RWPE2 (cell line): ENCODE results near the gene PRR14L.
A peak's percentile ranks its signal among the peaks of the same experiment; 100 is the strongest.

Source experiments
- ATAC-seq: fragments of 200-7000 bp; cut with Tn5 transposase; 3 replicates; pipeline ENCODE4 v1.9.1; 2021; ENCODE audit warnings: low read depth
- DNase-seq: peaks from one replicate; pipeline ENCODE4 v3.0.0-alpha.2; 2020; ENCODE audit warnings: low spot score
- H3K27ac ChIP-seq: fragments of 450-650 bp; 2 replicates; pipeline ENCODE4 v1.5.1; 2017; ENCODE audit warnings: mild to moderate bottlenecking; ENCODE audit not compliant: poor library complexity, severe bottlenecking
- H3K27me3 ChIP-seq: fragments of 250-450 bp; sonication (Bioruptor Pico); 2 replicates; pipeline ENCODE4 v1.5.1; 2021; ENCODE audit warnings: mild to moderate bottlenecking, moderate library complexity; ENCODE audit not compliant: insufficient read depth, poor library complexity, severe bottlenecking
- H3K36me3 ChIP-seq: fragments of 250-450 bp; sonication (Bioruptor Pico); 2 replicates; pipeline ENCODE4 v1.5.1; 2020; ENCODE audit warnings: low read depth, mild to moderate bottlenecking, moderate library complexity
- H3K4me1 ChIP-seq: fragments of 250-450 bp; sonication (Bioruptor Pico); 2 replicates; pipeline ENCODE4 v1.5.1; 2021; ENCODE audit warnings: mild to moderate bottlenecking, moderate library complexity; ENCODE audit not compliant: insufficient read depth, poor library complexity, severe bottlenecking
- H3K4me3 ChIP-seq: fragments of 250-450 bp; sonication (Bioruptor Pico); 2 replicates; pipeline ENCODE4 v1.5.1; 2021; ENCODE audit warnings: mild to moderate bottlenecking, moderate library complexity; ENCODE audit not compliant: severe bottlenecking
- H3K9me3 ChIP-seq: fragments of 250-450 bp; sonication (Bioruptor Pico); 2 replicates; pipeline ENCODE4 v1.5.1; 2021; ENCODE audit warnings: mild to moderate bottlenecking, moderate library complexity; ENCODE audit not compliant: severe bottlenecking
- CTCF ChIP-seq: fragments of 450-650 bp; IDR thresholded peaks from one replicate; pipeline ENCODE4 v1.5.1; 2017; ENCODE audit warnings: mild to moderate bottlenecking, moderate library complexity; ENCODE audit not compliant: poor library complexity, severe bottlenecking

Gene PRR14L

GRCh38 chr22:31659246-31659645 is 90.7 kb downstream of the PRR14L start:
- Histone ChIP-seq H3K9me3 (no peaks in the 10 kb centered on the region), H3K27ac (peak overlapping the region; percentile 93), H3K27me3 (no peaks in the 10 kb centered on the region), H3K36me3 (peaks cover 7% of the 10 kb centered on the region), H3K4me3 (no peak overlapping the region), H3K4me1 (peaks cover 23% of the 10 kb centered on the region)
- no peak for TF ChIP-seq CTCF
- ATAC-seq (peak; percentile 67), DNase-seq (no peak)

- TF ChIP-seq CTCF: no peak
- H3K27me3 ChIP-seq: no peaks in the 10 kb centered on the region
- ATAC-seq (no peak), DNase-seq (no peak)
- H3K4me1 ChIP-seq: peaks cover 54% of the 10 kb centered on the region
- peaks cover 21% of the 10 kb centered on the region for H3K36me3 ChIP-seq
- H3K9me3 ChIP-seq: no peaks in the 10 kb centered on the region
- H3K4me3 ChIP-seq: no peak overlapping the region
- peak overlapping the region; percentile 88 for H3K27ac ChIP-seq
These were observed 95.5 kb downstream of the PRR14L start for GRCh38 chr22:31654408-31654807.

GRCh38 chr22:31653944-31654343 is 96.0 kb downstream of the PRR14L start:
- Histone ChIP-seq H3K27me3 (no peaks in the 10 kb centered on the region), H3K4me3 (no peak overlapping the region), H3K9me3 (no peaks in the 10 kb centered on the region), H3K36me3 (peaks cover 25% of the 10 kb centered on the region), H3K4me1 (peaks cover 54% of the 10 kb centered on the region), H3K27ac (peak overlapping the region; percentile 88)
- ATAC-seq (no peak), DNase-seq (no peak)
- TF ChIP-seq CTCF: no peak

- peak overlapping the region; percentile 88 for H3K27ac ChIP-seq
- peaks cover 28% of the 10 kb centered on the region for H3K36me3 ChIP-seq
- H3K4me1 ChIP-seq: peaks cover 59% of the 10 kb centered on the region
- no peak for TF ChIP-seq CTCF
- peak; percentile 78 for ATAC-seq
- DNase-seq: no peak
- H3K4me3 ChIP-seq: no peak overlapping the region
- no peaks in the 10 kb centered on the region for H3K9me3 ChIP-seq
- H3K27me3 ChIP-seq: no peaks in the 10 kb centered on the region
These were observed 96.8 kb downstream of the PRR14L start for GRCh38 chr22:31652911-31653684.

- Histone ChIP-seq H3K27me3 (no peaks in the 10 kb centered on the region), H3K36me3 (peaks cover 34% of the 10 kb centered on the region), H3K4me3 (no peak overlapping the region), H3K27ac (peak overlapping the region; percentile 88), H3K4me1 (peaks cover 69% of the 10 kb centered on the region), H3K9me3 (no peaks in the 10 kb centered on the region)
- no peak for DNase-seq
- no peak for ATAC-seq
- no peak for TF ChIP-seq CTCF
These were observed 97.8 kb downstream of the PRR14L start for GRCh38 chr22:31652088-31652487.
